SKM-1 treated with dmso at 0.1 percent for 144 hours (cell line): ENCODE data around the gene CNTRL.
A peak's percentile ranks its signal among the peaks of the same experiment; 100 is the strongest.
"Not testable (repeated sequence)": the region's sequence is repeated elsewhere in the genome, so short reads cannot be mapped to it uniquely, and the experiment has no call there.

Experiments
- DNase-seq: peaks from one replicate; lab custom pipeline; 2025; ENCODE audit not compliant: unreplicated experiment; lab: John Stamatoyannopoulos, UW

CNTRL gene

DNA sequence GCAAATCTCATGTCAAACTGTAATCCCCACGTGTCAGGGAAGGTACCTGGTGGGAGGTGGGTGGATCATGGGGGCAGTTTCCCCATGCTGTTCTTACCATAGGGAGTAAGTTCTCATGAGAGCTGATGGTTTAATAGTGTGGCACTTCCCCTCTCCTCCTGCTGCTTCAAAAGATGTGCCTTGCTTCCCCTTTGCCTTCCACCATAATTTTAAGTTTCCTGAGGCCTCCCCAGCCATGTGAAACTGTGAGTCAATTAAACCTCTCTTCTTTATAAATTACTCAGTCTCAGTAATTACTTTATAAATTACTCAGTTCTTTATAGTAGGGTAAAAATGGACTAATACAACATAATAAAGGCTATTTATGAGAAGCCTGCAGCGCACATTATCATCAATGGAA is 7.1 kb upstream of the CNTRL start:
- DNase-seq = peak; percentile 35

DNA sequence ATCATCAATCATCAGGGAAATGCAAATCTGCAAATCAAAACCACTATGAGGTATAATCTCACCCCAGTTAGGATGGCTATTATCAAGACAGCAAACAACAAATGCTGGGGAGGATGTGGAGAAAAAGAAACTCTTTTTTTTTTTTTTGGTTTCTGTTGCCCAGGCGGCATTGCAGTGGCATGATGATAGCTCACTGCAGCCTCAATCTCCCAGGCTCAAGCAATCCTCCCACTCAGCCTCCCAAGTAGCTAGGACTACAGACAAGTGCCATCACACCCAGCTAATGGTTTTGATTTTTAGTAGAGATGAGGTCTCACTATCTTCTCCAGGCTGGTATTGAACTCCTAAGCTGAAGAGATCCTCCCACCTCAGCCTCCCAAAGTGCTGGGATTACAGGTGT is 5.4 kb upstream of the CNTRL start:
- DNase-seq = no peak

DNA sequence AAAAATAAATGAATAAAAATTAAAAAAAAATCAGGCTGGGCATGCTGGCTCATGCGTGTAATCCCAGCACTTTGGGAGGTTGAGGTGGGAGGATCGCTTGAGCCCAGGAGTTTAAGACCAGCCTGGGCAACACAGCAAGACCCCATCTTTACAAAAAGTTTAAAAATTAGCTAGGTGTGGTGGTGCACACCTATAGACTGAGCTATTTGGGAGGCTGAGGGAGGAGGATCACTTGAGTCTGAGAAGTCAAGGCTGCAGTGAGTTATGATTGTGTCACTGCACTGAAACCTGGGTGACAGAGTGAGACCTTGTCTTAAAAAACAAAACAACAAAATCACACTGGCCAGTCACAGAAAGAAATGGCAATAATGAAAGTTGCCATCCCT is 3.4 kb upstream of the CNTRL start:
- DNase-seq = no peak

DNA sequence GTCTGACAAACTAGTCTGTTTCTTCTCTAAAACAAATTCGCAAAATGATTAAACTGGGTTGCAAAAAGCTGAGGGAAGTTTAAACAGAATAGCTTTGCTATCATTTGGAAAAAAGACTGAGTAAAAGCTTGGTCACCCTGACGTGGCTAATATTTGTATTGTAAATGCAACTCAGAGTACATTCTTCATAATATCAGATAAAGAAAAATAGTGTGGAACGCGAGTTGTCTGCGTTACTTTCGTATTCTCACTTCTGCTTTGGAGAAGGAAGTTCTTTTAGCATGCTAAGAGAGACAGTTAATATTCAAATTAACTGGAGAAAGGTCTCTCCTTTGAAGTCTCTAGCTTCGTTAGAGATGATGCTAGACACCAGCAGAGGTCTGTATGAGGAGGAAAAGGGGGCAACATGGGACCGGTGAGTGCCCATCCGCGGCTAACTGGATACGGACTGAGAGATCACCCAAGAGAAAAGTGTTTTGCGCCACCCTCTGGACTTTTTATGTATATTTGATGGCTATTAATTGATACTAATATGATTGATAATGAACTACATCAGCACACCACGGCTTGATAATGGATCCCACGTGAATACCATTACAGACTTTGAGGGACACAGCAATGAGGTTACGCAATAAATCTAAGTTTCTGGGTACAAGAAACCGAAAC is 2.9 kb upstream of the CNTRL start:
- DNase-seq = peak; percentile 80

DNA sequence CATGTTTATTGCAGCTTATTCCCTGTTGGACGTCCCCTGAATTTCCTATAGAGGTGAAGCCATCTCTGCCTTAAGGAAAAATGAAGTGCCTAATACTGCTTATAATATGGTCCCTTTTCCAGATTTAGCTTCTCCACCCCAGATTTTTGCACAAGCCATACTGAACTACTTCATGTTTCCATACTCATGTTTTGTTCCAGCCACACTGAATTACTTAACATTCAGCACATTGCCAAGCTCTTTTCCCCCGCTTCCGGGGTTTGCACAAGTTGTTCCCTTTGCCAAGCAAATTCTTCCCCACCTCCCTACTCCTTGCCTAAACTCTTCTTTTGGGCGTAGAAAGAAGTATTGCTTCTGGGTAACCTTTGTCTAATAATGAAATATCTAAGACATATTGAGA is 1.7 kb upstream of the CNTRL start:
- DNase-seq = peak; percentile 78

DNA sequence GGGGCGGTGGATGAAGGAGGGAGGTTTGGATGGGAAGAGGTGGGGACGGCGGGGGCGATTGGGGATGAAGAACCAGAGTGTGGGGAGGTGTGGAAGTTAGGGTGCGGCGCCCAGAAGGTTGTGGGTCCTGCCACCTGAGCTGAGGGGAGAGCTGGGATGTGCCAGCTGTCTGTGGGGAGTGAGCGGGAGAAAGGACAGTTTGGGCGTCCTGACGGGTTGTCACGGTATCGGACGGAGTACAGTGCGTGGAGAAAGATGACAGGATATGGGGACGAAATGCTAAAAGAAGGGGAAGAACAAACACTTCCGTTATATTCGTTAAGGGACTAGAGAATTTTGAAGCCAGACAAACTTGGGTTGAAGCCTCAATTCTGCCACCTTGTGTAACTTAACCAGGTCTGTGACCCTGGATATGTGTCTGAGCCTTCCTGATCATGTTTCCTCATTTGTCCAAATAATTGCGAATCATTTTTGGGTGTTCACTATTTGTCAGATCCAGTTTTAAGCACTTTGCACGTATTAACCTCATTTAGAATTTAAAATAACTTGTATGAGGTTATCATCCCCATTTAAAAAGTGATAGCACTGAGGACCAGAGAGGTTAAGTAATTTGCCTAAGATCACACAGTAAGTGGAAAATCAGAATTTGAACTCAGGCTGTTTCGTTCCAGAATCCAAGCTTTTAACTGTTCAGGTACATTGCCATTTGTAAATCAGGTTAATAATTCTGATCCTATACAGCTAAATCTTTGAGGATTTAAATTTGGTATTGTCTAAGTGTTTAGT is 689 bp downstream of the CNTRL start:
- peak; percentile 70 for DNase-seq

DNA sequence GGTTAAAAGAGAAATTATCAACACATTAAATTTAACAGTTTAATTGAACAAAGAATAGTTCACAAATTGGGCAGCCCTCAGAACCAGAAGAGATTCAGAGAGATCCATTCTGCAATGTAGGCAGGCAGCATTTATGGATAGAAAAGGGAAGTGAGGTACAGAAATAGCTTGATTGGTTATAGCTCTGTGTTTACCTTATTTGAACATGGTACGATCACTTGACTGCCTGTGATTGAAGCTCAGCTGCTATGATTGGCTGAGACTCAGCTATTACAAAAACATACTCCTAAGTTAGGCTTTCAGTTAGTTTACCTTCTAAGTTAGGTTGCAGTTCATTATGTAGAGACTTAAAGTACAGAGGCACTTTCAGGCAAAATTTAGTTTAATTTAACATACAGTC is 7.3 kb downstream of the CNTRL start:
- DNase-seq = no peak

DNA sequence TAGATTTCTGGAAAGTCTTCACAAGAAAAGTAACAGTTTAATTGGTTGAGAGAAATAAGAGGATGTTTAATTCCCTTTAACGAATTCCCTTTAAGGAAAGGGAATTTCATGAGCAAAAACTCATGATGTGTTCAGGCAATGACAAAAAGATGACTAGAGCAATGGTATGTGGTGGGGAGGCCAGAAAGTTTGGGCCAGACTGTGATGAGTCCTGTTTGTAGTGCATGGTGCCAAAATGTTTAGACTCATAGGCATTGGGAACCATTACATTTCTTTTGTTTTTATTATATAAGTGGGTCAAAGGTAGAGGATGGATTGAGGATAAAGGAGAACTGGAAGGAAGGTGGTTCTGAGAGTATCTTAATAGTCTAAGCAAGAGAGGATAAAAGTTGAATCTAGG is 10.9 kb downstream of the CNTRL start:
- no peak for DNase-seq

DNA sequence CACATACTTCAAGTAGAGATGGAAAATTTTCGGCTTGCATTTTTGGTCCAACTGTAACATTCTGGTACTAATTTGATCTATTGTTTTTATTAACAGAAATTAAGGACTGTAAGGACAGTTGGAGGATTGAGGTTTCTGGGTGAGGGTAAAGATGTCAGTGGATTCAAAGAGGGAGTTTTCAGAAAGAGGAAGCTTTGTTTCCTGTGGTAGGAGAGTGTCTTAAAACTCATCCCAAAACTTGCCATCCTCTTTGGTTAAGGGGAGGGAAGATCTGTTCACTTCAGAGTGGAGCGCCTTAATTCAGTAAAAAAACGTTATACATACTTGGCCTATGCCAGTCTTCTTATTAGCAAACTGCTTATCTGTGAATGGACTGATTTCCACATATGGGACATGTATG is 13.8 kb downstream of the CNTRL start:
- peak; percentile 39 for DNase-seq

DNA sequence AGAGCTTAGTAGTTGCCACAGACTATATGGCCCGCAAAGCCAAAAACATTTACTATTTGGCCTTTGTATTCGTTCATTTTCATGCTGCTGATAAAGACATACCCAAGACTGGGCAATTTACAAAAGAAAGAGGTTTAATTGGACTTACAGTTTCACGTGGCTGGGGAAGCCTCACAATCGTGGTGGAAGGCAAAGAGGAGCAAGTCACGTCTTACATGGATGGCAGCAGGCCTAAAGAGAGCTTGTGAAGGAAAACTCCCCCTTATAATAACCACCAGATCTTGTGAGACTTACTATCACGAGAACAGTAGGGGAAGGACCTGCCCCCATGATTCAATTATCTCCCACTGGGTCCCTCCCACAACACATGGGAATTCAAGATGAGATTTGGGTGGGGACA is 16.0 kb downstream of the CNTRL start:
- DNase-seq = not testable (repeated sequence)

DNA sequence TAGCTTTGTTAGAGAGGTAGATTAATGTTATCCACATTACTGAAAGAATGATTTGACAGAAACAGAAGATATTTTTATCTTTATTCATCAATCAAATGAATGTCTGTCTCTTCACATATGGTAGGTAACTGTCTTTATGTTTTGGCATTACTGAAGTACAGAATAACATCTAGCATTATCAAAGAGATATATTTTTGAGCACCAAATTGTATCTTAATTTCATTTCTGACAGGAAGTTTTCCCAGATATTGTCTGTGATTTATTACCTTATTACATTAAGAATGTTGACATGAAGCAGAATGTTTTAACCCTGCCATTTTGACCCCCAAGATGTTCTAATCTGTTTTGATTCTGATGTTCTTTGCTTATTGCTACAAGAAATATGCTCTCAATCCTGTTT is 20.3 kb downstream of the CNTRL start:
- no peak for DNase-seq

DNA sequence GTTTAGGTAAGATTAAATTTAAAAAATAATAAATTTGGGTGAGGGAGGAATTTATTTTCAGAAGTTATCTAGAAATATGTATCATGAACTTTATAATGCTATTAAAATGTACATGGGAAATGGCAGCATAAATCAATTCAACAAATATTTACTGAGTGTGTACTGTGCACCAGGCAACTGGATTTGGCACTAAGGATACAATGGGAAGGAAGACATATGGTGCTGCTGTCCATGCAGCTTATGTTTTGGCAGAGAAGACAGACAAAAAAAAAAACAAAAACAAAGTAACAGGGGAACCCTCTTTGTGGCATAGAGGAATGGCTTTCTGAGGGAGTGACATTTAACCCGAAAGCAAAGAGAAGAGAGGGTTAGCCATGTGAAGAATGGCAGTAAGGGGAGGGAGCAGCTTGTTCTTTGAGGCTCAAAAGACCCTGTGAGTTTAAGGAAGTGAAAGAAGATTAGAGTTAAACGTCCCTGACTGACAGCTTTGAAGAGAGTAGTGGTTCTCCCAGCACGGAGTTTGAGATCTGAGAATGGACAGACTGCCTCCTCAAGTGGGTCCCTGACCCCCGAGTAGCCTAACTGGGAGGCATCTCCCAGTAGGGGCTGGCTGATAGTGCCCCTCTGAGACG is 23.9 kb downstream of the CNTRL start:
- DNase-seq = no peak

DNA sequence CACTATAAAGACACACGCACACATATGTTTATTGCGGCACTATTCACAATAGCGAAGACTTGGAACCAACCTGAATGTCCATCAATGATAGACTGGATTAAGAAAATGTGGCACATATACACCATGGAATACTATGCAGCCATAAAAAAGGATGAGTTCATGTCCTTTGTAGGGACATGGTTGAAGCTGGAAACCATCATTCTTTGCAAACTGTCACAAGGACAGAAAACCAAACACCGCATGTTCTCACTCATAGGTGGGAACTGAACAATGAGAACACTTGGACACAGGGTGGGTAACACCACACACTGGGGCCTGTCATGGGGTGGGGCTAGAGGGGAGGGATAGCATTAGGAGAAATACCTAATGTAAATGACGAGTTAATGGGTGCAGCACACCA is 29.3 kb downstream of the CNTRL start:
- not testable (repeated sequence) for DNase-seq

DNA sequence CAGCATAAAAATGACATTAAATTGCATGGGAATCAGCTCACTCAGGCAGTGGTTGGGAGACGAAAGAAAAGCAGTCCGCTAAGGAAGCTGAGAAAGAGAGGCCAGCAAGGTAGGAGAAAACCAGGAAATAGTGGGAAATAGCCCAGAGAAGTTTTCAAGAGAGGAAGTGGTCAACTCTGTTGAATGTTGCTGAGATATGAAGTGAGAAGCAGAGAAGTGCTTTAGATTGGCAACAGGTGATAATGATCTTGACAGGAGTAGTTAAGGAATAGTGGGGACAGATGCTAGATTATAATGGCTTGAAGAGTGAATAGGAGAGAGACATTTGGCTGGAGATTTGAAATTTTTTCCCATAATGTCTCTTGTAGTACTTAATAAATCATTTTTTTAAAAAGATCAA is 30.8 kb downstream of the CNTRL start:
- DNase-seq = no peak

DNA sequence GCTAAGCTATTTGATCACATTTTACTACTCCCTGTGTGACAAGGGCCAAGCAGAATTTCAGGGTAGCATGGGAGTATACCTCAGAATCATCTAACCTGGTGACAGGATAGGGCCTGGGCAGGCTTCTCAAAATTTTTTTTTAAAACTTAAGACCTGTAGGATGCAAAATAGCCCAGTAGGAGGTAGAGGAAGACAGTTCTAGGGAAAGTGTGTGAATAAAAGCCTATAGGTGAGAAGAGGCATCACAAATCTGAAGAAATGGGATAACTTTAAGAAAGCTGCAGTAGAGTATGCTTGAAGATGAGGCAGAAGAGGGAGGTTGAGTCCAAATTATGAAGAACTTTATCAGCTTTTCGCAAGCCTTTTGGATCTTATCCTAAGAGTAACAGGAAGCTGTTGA is 32.3 kb downstream of the CNTRL start:
- DNase-seq = peak; percentile 20

DNA sequence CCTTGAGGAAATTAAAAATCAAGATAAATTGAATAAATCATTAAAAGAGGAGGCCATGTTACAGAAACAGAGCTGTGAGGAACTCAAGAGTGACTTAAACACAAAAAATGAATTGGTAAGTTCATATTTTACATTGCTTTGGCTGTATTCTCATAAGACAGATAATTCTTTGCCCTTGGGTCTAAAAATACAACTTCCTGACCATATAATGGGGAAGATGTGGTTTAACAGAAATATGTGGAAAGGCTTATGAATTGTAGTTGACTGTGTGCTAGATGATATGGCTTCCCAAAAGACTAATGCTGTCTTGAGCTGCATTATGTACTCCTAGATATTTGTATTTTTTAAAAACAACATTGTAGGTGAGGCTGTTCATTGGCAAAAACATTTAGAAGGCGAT is 33.1 kb downstream of the CNTRL start:
- peak; percentile 70 for DNase-seq

DNA sequence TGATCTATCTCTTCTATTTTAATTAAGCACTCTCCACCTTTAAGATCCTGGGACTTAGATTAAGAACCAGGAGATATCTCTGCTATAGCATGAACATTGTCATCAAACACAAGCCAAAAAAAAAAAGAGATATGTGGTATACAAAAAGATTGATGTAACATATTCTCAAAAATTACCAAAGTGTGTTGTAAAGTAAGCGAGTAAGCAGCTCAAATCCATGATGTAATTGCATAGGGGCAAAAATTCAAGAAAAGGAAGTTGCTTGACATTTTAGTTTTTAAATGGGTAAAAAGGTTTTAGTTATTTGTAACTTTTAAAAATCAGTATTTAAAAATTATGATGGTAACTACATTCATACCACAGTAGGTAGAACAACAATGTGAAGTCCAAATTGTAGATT is 40.7 kb downstream of the CNTRL start:
- DNase-seq = no peak

DNA sequence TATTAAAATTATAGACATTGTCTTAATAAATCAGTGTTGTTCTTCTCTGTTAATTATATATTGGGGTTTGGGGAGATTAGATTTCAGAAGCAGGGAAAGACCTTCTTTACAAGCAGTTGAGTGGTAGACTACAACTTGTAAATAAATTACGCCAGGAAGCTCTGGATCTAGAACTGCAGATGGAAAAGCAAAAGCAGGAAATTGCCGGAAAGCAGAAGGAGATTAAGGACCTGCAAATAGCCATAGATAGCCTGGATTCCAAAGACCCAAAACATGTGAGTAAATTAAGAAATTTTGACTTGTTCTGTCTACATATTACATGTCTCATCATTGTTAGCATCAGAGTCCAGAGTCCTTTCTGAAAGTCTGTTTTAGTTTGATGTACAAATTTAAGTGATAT is 43.5 kb downstream of the CNTRL start:
- DNase-seq = no peak

DNA sequence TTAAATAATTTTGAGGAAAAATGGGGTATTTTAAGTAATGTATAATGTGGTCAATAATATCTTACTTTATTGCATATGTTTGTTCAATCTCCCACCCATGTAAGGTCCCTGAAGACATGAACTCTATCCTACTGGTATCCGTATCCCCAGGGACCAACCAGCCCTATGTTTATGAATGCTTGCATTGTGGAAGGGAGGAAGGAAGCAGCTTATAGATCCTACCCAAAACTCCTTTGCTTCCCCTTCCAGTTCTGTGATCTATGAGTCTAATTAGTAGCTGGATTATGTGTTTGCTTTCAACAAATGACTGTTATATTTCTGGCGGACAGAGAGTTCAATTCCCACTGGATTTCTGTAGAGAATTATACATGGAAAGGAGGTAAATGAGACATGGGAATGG is 45.6 kb downstream of the CNTRL start:
- DNase-seq = no peak

DNA sequence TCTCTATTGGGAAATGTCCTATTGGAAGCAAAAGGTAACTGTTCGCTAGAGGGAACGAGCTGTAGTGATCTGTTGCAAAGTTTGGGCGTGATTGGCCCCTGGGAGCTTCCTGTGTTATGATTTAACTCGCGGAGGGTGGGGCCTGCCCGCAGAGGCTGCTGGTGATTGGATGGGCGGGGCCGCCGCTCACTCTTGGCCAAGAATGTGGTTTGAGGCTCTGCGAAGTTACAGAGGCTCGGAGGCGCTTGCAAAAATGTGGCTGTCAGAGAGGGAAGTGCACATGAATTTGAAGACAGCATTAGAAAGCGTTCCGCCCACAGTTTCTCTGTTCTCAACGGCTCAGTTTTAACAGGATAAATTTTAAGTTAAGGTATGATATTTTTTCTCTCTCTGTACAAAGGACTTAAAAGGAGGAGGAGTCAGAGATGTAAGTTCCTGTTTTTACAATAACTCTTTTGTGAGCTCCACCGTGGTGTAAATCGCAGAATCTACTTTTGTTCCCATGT is 46.9 kb downstream of the CNTRL start:
- peak; percentile 99 for DNase-seq

DNA sequence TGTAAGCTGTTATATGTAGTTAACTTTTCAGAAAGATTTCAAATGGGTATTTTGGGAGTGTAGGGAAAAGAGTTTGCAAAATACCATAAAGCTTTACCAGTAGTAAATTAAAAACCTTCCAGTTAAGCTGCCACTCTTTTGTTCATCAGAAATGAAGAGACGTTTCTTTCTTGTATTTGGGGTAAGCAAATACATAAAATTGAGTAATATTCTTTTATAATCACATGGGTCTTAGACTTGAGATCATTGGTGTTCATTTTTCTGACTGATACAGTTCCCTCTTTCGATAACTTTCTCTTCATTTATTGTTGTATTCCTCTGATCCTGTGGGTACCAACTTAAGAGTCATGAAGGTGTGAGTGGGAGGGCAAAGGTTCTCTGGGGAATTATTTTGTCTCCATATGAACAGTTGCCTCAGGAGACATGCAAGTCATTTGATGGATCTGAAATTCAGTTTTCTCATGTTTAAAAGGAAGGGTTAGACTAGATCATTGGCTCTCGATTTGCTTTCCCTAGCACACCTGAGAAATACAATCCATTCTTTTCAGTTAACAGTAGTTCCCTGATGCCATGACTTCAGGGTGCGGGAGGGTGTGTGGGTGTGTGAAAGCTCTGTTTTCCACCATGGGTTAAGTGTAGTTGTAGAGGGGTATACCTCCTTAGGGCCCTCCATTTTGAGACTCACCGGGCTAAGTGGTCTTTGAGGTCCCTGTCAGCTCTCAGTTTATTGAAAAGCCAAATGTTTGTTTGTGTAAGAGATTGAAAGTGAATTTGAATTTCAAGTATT is 47.7 kb downstream of the CNTRL start:
- DNase-seq = no peak
